ENCODE data around the gene FARSB.

FARSB gene

DNA sequence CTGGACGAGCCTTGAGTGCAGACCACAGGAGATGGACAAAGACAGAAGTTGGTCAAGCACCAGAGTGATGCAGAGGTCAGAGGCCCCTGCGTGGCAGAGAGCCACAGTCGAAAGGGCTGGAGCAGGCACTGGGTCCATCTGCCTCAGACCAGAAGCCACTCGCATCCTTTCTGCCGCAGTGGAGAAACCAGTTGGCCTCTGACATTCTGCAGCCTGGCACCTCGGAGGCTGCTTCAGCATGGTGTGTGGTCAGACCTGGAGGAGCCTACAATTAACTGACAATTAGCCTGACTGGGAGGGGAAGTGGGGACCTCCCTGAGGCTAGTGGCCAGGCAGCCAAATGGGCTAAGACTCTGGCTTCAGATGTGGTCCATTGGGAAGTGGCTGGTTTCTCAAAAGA, 120.4 kb downstream of the FARSB start:
- H3K4me3 ChIP-seq (ENCODE audit: low read depth, low read length) = no peak overlapping the region
- H3K27ac ChIP-seq (ENCODE audit: extremely low read depth, low read depth, low read length) = no peak overlapping the region
- TF ChIP-seq MYNN (tag by site-specific recombination; IDR thresholded peaks at IDR 0.05; ENCODE audit: borderline replicate concordance) (no peak), REPIN1 (tag by site-specific recombination; IDR thresholded peaks at IDR 0.05; ENCODE audit: low read depth) (no peak), GLIS2 (tag by site-specific recombination; IDR thresholded peaks at IDR 0.05) (no peak), ZNF660 (tag by site-specific recombination; IDR thresholded peaks at IDR 0.05) (no peak), ZNF521 (tag by site-specific recombination; IDR thresholded peaks at IDR 0.05) (no peak), EGR2 (tag by site-specific recombination; IDR thresholded peaks at IDR 0.05; ENCODE audit: low read depth) (no peak), WT1 (tag by site-specific recombination; IDR thresholded peaks at IDR 0.05) (no peak), ZNF600 (tag by site-specific recombination; IDR thresholded peaks at IDR 0.05) (no peak), ZNF785 (tag by site-specific recombination; IDR thresholded peaks at IDR 0.05) (no peak), ZNF366 (tag by site-specific recombination; conservative IDR thresholded peaks at IDR 0.05) (no peak), ZNF664 (tag by site-specific recombination; IDR thresholded peaks at IDR 0.05) (no peak), ZBTB7A (tag by site-specific recombination; IDR thresholded peaks at IDR 0.05; ENCODE audit: low read depth) (no peak), ZNF48 (tag by site-specific recombination; IDR thresholded peaks at IDR 0.05) (no peak), ZNF202 (tag by site-specific recombination; IDR thresholded peaks at IDR 0.05; ENCODE audit: borderline replicate concordance) (no peak), ZNF24 (tag by site-specific recombination; IDR thresholded peaks at IDR 0.05) (no peak)
- TF ChIP-seq, protein P1, sequence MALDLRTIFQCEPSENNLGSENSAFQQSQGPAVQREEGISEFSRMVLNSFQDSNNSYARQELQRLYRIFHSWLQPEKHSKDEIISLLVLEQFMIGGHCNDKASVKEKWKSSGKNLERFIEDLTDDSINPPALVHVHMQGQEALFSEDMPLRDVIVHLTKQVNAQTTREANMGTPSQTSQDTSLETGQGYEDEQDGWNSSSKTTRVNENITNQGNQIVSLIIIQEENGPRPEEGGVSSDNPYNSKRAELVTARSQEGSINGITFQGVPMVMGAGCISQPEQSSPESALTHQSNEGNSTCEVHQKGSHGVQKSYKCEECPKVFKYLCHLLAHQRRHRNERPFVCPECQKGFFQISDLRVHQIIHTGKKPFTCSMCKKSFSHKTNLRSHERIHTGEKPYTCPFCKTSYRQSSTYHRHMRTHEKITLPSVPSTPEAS (tag by site-specific recombination; IDR thresholded peaks at IDR 0.05) = no peak
- TF ChIP-seq, protein P2, sequence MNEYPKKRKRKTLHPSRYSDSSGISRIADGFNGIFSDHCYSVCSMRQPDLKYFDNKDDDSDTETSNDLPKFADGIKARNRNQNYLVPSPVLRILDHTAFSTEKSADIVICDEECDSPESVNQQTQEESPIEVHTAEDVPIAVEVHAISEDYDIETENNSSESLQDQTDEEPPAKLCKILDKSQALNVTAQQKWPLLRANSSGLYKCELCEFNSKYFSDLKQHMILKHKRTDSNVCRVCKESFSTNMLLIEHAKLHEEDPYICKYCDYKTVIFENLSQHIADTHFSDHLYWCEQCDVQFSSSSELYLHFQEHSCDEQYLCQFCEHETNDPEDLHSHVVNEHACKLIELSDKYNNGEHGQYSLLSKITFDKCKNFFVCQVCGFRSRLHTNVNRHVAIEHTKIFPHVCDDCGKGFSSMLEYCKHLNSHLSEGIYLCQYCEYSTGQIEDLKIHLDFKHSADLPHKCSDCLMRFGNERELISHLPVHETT (tag by site-specific recombination; IDR thresholded peaks at IDR 0.05) = no peak
- TF ChIP-seq, protein P3, sequence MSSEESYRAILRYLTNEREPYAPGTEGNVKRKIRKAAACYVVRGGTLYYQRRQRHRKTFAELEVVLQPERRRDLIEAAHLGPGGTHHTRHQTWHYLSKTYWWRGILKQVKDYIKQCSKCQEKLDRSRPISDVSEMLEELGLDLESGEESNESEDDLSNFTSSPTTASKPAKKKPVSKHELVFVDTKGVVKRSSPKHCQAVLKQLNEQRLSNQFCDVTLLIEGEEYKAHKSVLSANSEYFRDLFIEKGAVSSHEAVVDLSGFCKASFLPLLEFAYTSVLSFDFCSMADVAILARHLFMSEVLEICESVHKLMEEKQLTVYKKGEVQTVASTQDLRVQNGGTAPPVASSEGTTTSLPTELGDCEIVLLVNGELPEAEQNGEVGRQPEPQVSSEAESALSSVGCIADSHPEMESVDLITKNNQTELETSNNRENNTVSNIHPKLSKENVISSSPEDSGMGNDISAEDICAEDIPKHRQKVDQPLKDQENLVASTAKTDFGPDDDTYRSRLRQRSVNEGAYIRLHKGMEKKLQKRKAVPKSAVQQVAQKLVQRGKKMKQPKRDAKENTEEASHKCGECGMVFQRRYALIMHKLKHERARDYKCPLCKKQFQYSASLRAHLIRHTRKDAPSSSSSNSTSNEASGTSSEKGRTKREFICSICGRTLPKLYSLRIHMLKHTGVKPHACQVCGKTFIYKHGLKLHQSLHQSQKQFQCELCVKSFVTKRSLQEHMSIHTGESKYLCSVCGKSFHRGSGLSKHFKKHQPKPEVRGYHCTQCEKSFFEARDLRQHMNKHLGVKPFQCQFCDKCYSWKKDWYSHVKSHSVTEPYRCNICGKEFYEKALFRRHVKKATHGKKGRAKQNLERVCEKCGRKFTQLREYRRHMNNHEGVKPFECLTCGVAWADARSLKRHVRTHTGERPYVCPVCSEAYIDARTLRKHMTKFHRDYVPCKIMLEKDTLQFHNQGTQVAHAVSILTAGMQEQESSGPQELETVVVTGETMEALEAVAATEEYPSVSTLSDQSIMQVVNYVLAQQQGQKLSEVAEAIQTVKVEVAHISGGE (tag by site-specific recombination; conservative IDR thresholded peaks at IDR 0.05; ENCODE audit: low read depth) = no peak
- TF ChIP-seq, protein P4, sequence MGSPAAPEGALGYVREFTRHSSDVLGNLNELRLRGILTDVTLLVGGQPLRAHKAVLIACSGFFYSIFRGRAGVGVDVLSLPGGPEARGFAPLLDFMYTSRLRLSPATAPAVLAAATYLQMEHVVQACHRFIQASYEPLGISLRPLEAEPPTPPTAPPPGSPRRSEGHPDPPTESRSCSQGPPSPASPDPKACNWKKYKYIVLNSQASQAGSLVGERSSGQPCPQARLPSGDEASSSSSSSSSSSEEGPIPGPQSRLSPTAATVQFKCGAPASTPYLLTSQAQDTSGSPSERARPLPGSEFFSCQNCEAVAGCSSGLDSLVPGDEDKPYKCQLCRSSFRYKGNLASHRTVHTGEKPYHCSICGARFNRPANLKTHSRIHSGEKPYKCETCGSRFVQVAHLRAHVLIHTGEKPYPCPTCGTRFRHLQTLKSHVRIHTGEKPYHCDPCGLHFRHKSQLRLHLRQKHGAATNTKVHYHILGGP (tag by site-specific recombination; IDR thresholded peaks at IDR 0.05) = no peak
- no peaks in the 10 kb centered on the region for H3K36me3 ChIP-seq (ENCODE audit: control insufficient read depth in 2 of 2, insufficient read depth in 1 of 2, low read length in 2 of 2)
- no peaks in the 10 kb centered on the region for H3K4me1 ChIP-seq (ENCODE audit: control insufficient read depth, insufficient read depth, low read length)
- ChIA-PET POLR2A (no interaction called here), CTCF (no interaction called here)
- no peaks in the 10 kb centered on the region for H3K9me3 ChIP-seq (ENCODE audit: control insufficient read depth, insufficient read depth, low read depth, low read length)

DNA sequence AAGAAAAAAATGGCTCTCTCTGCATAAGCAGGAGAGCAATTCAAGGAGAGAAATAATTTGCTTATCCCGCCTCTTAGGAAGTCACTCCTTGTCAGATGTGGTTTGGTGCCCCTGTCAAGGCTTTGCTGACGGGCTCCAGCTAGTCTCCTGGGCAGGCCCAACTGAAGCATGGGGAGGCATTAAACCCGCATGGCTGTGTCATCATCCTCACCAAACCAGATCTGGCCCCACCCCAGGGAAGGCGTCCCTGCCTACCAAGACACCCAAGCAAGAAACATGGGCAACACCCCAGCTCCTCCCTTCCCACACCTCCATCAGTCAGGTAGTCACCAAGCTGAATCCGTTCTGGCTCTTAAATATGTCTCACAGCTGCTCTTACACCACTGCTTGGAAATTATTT, 123.6 kb downstream of the FARSB start:
- Histone ChIP-seq H3K9me3 (ENCODE audit: control insufficient read depth, insufficient read depth, low read depth, low read length) (no peaks in the 10 kb centered on the region), H3K4me1 (ENCODE audit: control insufficient read depth, insufficient read depth, low read length) (no peaks in the 10 kb centered on the region), H3K27ac (ENCODE audit: extremely low read depth, low read depth, low read length) (no peak overlapping the region), H3K4me3 (ENCODE audit: low read depth, low read length) (no peak overlapping the region), H3K36me3 (ENCODE audit: control insufficient read depth in 2 of 2, insufficient read depth in 1 of 2, low read length in 2 of 2) (no peaks in the 10 kb centered on the region)
- POLR2A ChIA-PET = no interaction called here
- TF ChIP-seq, protein P5, sequence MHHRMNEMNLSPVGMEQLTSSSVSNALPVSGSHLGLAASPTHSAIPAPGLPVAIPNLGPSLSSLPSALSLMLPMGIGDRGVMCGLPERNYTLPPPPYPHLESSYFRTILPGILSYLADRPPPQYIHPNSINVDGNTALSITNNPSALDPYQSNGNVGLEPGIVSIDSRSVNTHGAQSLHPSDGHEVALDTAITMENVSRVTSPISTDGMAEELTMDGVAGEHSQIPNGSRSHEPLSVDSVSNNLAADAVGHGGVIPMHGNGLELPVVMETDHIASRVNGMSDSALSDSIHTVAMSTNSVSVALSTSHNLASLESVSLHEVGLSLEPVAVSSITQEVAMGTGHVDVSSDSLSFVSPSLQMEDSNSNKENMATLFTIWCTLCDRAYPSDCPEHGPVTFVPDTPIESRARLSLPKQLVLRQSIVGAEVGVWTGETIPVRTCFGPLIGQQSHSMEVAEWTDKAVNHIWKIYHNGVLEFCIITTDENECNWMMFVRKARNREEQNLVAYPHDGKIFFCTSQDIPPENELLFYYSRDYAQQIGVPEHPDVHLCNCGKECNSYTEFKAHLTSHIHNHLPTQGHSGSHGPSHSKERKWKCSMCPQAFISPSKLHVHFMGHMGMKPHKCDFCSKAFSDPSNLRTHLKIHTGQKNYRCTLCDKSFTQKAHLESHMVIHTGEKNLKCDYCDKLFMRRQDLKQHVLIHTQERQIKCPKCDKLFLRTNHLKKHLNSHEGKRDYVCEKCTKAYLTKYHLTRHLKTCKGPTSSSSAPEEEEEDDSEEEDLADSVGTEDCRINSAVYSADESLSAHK (tag by site-specific recombination; IDR thresholded peaks at IDR 0.05) = no peak
- TF ChIP-seq KLF1 (tag by site-specific recombination; IDR thresholded peaks at IDR 0.05) = peak; percentile 46; the same call in 1 of the 2 replicates
- CTCF ChIA-PET = no interaction called here

All from HEK293 (cell line).